HL-60 (cell line): ENCODE measurements around the gene NEDD4L.

Experiments used
- POLR2AphosphoS5 ChIP-seq: IDR thresholded peaks from 2 replicates; pipeline ENCODE4 v1.6.1; 2012; ENCODE audit warnings: low read depth
- TF ChIP-seq, protein P1 (sequence below): IDR thresholded peaks from one replicate; pipeline ENCODE4 v1.5.1; 2011; ENCODE audit warnings: low read length, control low read depth, inconsistent platforms; ENCODE audit not compliant: insufficient read depth
- TF ChIP-seq, protein P2 (sequence below): IDR thresholded peaks from 2 replicates; pipeline ENCODE4 v1.6.1; 2012; ENCODE audit warnings: low read depth; ENCODE audit not compliant: insufficient replicate concordance

DNA sequence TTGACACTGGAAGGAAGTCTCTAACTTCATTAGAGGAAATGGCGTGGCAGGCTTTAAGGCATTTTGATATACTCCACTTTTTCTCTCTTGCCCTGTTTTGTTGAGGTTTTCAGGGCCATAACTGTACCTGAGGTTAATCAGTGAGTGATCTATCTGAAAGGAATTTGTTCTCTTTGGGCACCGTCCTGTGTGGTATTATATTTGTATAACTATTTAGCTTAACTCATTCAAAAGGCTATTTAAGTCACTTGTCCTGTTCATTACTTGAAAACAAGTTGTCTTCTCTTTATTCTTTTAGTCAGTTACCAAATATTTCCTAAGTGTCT lies 180.4 kb downstream of the NEDD4L start:
- TF ChIP-seq, protein P1, sequence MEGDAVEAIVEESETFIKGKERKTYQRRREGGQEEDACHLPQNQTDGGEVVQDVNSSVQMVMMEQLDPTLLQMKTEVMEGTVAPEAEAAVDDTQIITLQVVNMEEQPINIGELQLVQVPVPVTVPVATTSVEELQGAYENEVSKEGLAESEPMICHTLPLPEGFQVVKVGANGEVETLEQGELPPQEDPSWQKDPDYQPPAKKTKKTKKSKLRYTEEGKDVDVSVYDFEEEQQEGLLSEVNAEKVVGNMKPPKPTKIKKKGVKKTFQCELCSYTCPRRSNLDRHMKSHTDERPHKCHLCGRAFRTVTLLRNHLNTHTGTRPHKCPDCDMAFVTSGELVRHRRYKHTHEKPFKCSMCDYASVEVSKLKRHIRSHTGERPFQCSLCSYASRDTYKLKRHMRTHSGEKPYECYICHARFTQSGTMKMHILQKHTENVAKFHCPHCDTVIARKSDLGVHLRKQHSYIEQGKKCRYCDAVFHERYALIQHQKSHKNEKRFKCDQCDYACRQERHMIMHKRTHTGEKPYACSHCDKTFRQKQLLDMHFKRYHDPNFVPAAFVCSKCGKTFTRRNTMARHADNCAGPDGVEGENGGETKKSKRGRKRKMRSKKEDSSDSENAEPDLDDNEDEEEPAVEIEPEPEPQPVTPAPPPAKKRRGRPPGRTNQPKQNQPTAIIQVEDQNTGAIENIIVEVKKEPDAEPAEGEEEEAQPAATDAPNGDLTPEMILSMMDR = no peak
- TF ChIP-seq, protein P2, sequence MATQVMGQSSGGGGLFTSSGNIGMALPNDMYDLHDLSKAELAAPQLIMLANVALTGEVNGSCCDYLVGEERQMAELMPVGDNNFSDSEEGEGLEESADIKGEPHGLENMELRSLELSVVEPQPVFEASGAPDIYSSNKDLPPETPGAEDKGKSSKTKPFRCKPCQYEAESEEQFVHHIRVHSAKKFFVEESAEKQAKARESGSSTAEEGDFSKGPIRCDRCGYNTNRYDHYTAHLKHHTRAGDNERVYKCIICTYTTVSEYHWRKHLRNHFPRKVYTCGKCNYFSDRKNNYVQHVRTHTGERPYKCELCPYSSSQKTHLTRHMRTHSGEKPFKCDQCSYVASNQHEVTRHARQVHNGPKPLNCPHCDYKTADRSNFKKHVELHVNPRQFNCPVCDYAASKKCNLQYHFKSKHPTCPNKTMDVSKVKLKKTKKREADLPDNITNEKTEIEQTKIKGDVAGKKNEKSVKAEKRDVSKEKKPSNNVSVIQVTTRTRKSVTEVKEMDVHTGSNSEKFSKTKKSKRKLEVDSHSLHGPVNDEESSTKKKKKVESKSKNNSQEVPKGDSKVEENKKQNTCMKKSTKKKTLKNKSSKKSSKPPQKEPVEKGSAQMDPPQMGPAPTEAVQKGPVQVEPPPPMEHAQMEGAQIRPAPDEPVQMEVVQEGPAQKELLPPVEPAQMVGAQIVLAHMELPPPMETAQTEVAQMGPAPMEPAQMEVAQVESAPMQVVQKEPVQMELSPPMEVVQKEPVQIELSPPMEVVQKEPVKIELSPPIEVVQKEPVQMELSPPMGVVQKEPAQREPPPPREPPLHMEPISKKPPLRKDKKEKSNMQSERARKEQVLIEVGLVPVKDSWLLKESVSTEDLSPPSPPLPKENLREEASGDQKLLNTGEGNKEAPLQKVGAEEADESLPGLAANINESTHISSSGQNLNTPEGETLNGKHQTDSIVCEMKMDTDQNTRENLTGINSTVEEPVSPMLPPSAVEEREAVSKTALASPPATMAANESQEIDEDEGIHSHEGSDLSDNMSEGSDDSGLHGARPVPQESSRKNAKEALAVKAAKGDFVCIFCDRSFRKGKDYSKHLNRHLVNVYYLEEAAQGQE = no peak
- TF ChIP-seq POLR2AphosphoS5 = no peak
